HG03060 (cell line): Measurements from ENCODE around the gene RAET1G.
"Not testable (repeated sequence)": the region's sequence is repeated elsewhere in the genome, so short reads cannot be mapped to it uniquely, and the experiment has no call there.

ENCODE experiments used
- ATAC-seq: cut with Tn5 transposase; IDR thresholded peaks from one replicate; pipeline ENCODE4 v1.9.1; 2021; ENCODE audit warnings: low read depth, moderate number of reproducible peaks; ENCODE audit not compliant: unreplicated experiment

RAET1G gene

GRCh38 chr6:149922642-149923326, at the start of gene RAET1G:
Gene RAET1G, minus strand, starts transcription at chr6:149923121. Its CDS starts 111 bp downstream, at chr6:149923010.
- ATAC-seq, result no peak

GRCh38 chr6:149969635-149970034, 46.7 kb upstream of the RAET1G start:
- no peak for ATAC-seq

- ATAC-seq, result not testable (repeated sequence)
Observed at GRCh38 chr6:149968909-149969308, 46.0 kb upstream of the RAET1G start.

GRCh38 chr6:149967999-149968398, 45.1 kb upstream of the RAET1G start:
- ATAC-seq, result not testable (repeated sequence)

GRCh38 chr6:149967591-149967990, 44.7 kb upstream of the RAET1G start:
- no peak for ATAC-seq

- ATAC-seq, result not testable (repeated sequence)
Observed at GRCh38 chr6:149966319-149966718, 43.4 kb upstream of the RAET1G start.

- ATAC-seq, result no peak
Observed at GRCh38 chr6:149965194-149966020, 42.5 kb upstream of the RAET1G start.

GRCh38 chr6:149964308-149965193, 41.6 kb upstream of the RAET1G start:
- ATAC-seq, result no peak

- ATAC-seq, result no peak
Observed at GRCh38 chr6:149963462-149964307, 40.8 kb upstream of the RAET1G start, which contains the start of gene ULBP1. Gene ULBP1, plus strand, starts transcription at chr6:149963943. Its CDS starts 107 bp downstream, at chr6:149964050.

- ATAC-seq, result no peak
Observed at GRCh38 chr6:149963212-149963461, 40.2 kb upstream of the RAET1G start.

- no peak for ATAC-seq
Observed at GRCh38 chr6:149962461-149963211, 39.7 kb upstream of the RAET1G start.

GRCh38 chr6:149961728-149962425, 39.0 kb upstream of the RAET1G start:
- ATAC-seq, result no peak

- no peak for ATAC-seq
Observed at GRCh38 chr6:149960488-149960887, 37.6 kb upstream of the RAET1G start.

GRCh38 chr6:149959806-149960205, 36.9 kb upstream of the RAET1G start:
- ATAC-seq, result not testable (repeated sequence)

- not testable (repeated sequence) for ATAC-seq
Observed at GRCh38 chr6:149958124-149958523, 35.2 kb upstream of the RAET1G start.

GRCh38 chr6:149955654-149956317, 32.9 kb upstream of the RAET1G start:
- not testable (repeated sequence) for ATAC-seq

- ATAC-seq, result not testable (repeated sequence)
Observed at GRCh38 chr6:149954984-149955653, 32.2 kb upstream of the RAET1G start.
